Retina (tissue), 1 donor: Measurements from ENCODE around the gene ZNF773.
"Not testable (repeated sequence)": the region's sequence is repeated elsewhere in the genome, so short reads cannot be mapped to it uniquely, and the experiment has no call there.

ENCODE experiments used
- DNase-seq: peaks from one replicate; pipeline ENCODE4 v3.0.0-alpha.2; 2016

Gene ZNF773

GRCh38 chr19:57499680-57500395, at the start of gene ZNF773:
Gene ZNF773 (plus strand): TSS chr19:57499938. CDS start chr19:57500081, 143 bp downstream.
- peak; percentile 94 for DNase-seq

GRCh38 chr19:57452307-57452706, 47.4 kb upstream of the ZNF773 start:
- no peak for DNase-seq

- no peak for DNase-seq
Observed at GRCh38 chr19:57465680-57466381, 33.9 kb upstream of the ZNF773 start.

- DNase-seq: no peak
Observed at GRCh38 chr19:57466489-57466888, 33.2 kb upstream of the ZNF773 start.

- DNase-seq: no peak
Observed at GRCh38 chr19:57473646-57474045, 26.1 kb upstream of the ZNF773 start.

- DNase-seq: peak; percentile 95
Observed at GRCh38 chr19:57477191-57478008, 22.3 kb upstream of the ZNF773 start, which contains the start of gene ZNF772. Gene ZNF772 (minus strand): TSS chr19:57477566. CDS start chr19:57477309, 257 bp downstream.

- DNase-seq: peak; percentile 93
Observed at GRCh38 chr19:57487477-57488298, 12.1 kb upstream of the ZNF773 start, which contains the start of gene ZNF419. Gene ZNF419 (plus strand): TSS chr19:57487750. CDS start chr19:57487951, 201 bp downstream.

- DNase-seq: not testable (repeated sequence)
Observed at GRCh38 chr19:57488299-57488644, 11.5 kb upstream of the ZNF773 start.

- not testable (repeated sequence) for DNase-seq
Observed at GRCh38 chr19:57499332-57499679, 432 bp upstream of the ZNF773 start.

- not testable (repeated sequence) for DNase-seq
Observed at GRCh38 chr19:57500400-57500799, 662 bp downstream of the ZNF773 start.

- no peak for DNase-seq
Observed at GRCh38 chr19:57506163-57506562, 6.4 kb downstream of the ZNF773 start.

- DNase-seq: no peak
Observed at GRCh38 chr19:57511484-57511883, 11.7 kb downstream of the ZNF773 start.

GRCh38 chr19:57512845-57513244, 13.1 kb downstream of the ZNF773 start:
- peak; percentile 15 for DNase-seq

- no peak for DNase-seq
Observed at GRCh38 chr19:57515255-57515654, 15.5 kb downstream of the ZNF773 start.

GRCh38 chr19:57518021-57518420, 18.3 kb downstream of the ZNF773 start:
- DNase-seq: not testable (repeated sequence)

GRCh38 chr19:57527136-57527881, 27.6 kb downstream of the ZNF773 start, which contains the start of gene ZNF549:
Gene ZNF549 (plus strand): TSS chr19:57527356. CDS start chr19:57527574, 218 bp downstream.
- DNase-seq: peak; percentile 92

- no peak for DNase-seq
Observed at GRCh38 chr19:57537953-57538547, 38.3 kb downstream of the ZNF773 start.

GRCh38 chr19:57546513-57546912, 46.8 kb downstream of the ZNF773 start:
- DNase-seq: no peak

GRCh38 chr19:57552432-57552831, 52.7 kb downstream of the ZNF773 start:
- DNase-seq: no peak

GRCh38 chr19:57557659-57558058, 57.9 kb downstream of the ZNF773 start:
- DNase-seq: no peak
